Measurements from ENCODE around the gene GALNT18. TPM values are rescaled to one million over a fixed set of nuclear protein-coding genes. Genes with fewer than 3 reads are reported as not detected.
A peak's percentile ranks its signal among the peaks of the same experiment; 100 is the strongest.

GALNT18 gene
- total and polyA plus RNA-seq, 4 donors, result 2.1 to 11.0 (median 3.8) TPM

DNA sequence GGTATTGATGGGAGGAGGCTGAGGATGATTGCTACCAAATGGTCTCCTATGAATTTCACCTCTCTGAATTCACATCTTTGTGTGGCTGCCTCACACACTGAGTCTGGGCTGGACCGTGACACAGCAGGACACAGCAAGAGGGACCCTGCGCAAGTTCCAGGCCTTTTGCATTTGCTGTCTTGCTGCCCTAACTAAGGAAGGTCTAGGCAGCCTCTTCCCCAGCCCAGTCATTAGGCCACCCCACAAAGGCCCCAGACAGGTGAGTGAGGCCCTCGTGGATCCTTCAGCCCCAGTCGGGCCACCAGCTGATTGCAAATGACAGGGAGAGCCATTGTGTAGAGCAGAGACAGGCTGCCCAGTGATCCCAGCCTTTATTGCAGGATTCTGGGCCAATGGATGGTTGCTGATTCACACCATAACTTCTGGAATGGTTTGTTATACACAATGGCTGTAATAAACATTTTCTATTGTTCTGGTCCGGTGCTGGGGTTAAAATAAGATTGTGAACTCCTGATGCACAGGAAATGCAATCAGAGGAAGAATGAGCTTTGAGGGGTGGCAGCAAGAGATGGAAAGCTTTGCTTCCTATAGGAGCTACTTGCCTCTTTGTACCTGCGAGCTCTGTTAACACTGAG lies 240.2 kb downstream of the GALNT18 start:
- Histone ChIP-seq H3K27me3 (ENCODE audit: control insufficient read depth in 4 of 4, insufficient read depth in 4 of 4, low read length in 3 of 4) (no peaks in the 10 kb centered on the region), H3K4me1 (ENCODE audit: control insufficient read depth in 4 of 4, insufficient read depth in 4 of 4, low read length in 3 of 4) (peaks cover 0 to 20% (median 12%) of the 10 kb centered on the region in 4 donors), H3K27ac (ENCODE audit: low read depth in 1 of 2, low read length in 2 of 2) (no peak overlapping the region), H3K4me3 (ENCODE audit: low read depth in 1 of 3, low read length in 3 of 3) (no peak overlapping the region), H3K9me3 (ENCODE audit: control insufficient read depth in 4 of 4, low read length in 3 of 4) (no peaks in the 10 kb centered on the region), H3K36me3 (ENCODE audit: control insufficient read depth in 4 of 4, insufficient read depth in 3 of 4, low read depth in 1 of 4, low read length in 3 of 4) (peaks cover 0 to 12% (median 3%) of the 10 kb centered on the region in 4 donors), H3K9ac (ENCODE audit: low read depth in 1 of 2, low read length in 2 of 2) (no peak overlapping the region)
- TF ChIP-seq EGR1 (IDR thresholded peaks at IDR 0.05; ENCODE audit: low read depth in 2 of 2) (no peak), GABPA (IDR thresholded peaks at IDR 0.05 in 1 of 2, conservative IDR thresholded peaks at IDR 0.05 in 1 of 2) (no peak), HNF4A (conservative IDR thresholded peaks at IDR 0.05) (no peak)
- DNase-seq (ENCODE audit: low spot score), result no peak
- 88% methylated on average over 6 of the region's 6 CpGs for WGBS

DNA sequence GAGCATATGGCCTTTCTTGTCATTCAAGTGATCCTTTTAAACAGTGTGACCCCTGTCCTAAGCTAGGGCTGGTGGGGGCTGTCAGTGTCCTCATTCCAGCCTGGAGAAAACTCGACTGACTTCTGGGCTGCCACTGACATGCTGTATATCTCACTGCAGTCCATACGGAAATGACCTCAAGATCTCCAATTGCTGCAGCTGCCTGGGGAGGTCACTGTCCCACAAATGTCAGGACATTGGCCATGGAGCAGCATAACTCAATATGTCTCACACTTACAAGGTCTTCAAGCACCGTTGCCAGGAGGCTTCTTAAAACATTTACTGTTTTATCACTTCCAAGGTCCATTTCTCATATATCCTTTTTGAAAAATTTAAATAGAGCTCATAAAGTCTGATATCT lies 240.9 kb downstream of the GALNT18 start:
- TF ChIP-seq, protein P1, sequence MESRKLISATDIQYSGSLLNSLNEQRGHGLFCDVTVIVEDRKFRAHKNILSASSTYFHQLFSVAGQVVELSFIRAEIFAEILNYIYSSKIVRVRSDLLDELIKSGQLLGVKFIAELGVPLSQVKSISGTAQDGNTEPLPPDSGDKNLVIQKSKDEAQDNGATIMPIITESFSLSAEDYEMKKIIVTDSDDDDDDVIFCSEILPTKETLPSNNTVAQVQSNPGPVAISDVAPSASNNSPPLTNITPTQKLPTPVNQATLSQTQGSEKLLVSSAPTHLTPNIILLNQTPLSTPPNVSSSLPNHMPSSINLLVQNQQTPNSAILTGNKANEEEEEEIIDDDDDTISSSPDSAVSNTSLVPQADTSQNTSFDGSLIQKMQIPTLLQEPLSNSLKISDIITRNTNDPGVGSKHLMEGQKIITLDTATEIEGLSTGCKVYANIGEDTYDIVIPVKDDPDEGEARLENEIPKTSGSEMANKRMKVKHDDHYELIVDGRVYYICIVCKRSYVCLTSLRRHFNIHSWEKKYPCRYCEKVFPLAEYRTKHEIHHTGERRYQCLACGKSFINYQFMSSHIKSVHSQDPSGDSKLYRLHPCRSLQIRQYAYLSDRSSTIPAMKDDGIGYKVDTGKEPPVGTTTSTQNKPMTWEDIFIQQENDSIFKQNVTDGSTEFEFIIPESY (IDR thresholded peaks at IDR 0.05), result no peak
- peak; percentile 26 to 45 for TF ChIP-seq RXRA (IDR thresholded peaks at IDR 0.05)
- TF ChIP-seq, protein P2, sequence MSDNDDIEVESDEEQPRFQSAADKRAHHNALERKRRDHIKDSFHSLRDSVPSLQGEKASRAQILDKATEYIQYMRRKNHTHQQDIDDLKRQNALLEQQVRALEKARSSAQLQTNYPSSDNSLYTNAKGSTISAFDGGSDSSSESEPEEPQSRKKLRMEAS (IDR thresholded peaks at IDR 0.05), result no peak
- peak in 1 of 2 donors; percentile 39 for TF ChIP-seq RAD21 (IDR thresholded peaks at IDR 0.05)
- TF ChIP-seq TAF1 (conservative IDR thresholded peaks at IDR 0.05), result no peak
- TF ChIP-seq YY1 (IDR thresholded peaks at IDR 0.05), result no peak
- TF ChIP-seq, protein P3, sequence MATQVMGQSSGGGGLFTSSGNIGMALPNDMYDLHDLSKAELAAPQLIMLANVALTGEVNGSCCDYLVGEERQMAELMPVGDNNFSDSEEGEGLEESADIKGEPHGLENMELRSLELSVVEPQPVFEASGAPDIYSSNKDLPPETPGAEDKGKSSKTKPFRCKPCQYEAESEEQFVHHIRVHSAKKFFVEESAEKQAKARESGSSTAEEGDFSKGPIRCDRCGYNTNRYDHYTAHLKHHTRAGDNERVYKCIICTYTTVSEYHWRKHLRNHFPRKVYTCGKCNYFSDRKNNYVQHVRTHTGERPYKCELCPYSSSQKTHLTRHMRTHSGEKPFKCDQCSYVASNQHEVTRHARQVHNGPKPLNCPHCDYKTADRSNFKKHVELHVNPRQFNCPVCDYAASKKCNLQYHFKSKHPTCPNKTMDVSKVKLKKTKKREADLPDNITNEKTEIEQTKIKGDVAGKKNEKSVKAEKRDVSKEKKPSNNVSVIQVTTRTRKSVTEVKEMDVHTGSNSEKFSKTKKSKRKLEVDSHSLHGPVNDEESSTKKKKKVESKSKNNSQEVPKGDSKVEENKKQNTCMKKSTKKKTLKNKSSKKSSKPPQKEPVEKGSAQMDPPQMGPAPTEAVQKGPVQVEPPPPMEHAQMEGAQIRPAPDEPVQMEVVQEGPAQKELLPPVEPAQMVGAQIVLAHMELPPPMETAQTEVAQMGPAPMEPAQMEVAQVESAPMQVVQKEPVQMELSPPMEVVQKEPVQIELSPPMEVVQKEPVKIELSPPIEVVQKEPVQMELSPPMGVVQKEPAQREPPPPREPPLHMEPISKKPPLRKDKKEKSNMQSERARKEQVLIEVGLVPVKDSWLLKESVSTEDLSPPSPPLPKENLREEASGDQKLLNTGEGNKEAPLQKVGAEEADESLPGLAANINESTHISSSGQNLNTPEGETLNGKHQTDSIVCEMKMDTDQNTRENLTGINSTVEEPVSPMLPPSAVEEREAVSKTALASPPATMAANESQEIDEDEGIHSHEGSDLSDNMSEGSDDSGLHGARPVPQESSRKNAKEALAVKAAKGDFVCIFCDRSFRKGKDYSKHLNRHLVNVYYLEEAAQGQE (IDR thresholded peaks at IDR 0.05), result no peak
- TF ChIP-seq, protein P4, sequence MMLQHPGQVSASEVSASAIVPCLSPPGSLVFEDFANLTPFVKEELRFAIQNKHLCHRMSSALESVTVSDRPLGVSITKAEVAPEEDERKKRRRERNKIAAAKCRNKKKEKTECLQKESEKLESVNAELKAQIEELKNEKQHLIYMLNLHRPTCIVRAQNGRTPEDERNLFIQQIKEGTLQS (IDR thresholded peaks at IDR 0.05), result no peak
- TF ChIP-seq HNF4G (IDR thresholded peaks at IDR 0.05), result no peak
- peak; percentile 72 for TF ChIP-seq NR2F2 (IDR thresholded peaks at IDR 0.05)
- Histone ChIP-seq H3K27ac (ENCODE audit: low read depth in 1 of 2, low read length in 2 of 2) (no peak overlapping the region), H3K4me1 (ENCODE audit: control insufficient read depth in 4 of 4, insufficient read depth in 4 of 4, low read length in 3 of 4) (peaks cover 0 to 20% (median 12%) of the 10 kb centered on the region in 4 donors), H3K9me3 (ENCODE audit: control insufficient read depth in 4 of 4, low read length in 3 of 4) (no peaks in the 10 kb centered on the region), H3K4me3 (ENCODE audit: low read depth in 1 of 3, low read length in 3 of 3) (no peak overlapping the region), H3K27me3 (ENCODE audit: control insufficient read depth in 4 of 4, insufficient read depth in 4 of 4, low read length in 3 of 4) (no peaks in the 10 kb centered on the region), H3K36me3 (ENCODE audit: control insufficient read depth in 4 of 4, insufficient read depth in 3 of 4, low read depth in 1 of 4, low read length in 3 of 4) (peaks cover 0 to 14% (median 5%) of the 10 kb centered on the region in 4 donors), H3K9ac (ENCODE audit: low read depth in 1 of 2, low read length in 2 of 2) (no peak overlapping the region)
- peak; percentile 20 for DNase-seq (ENCODE audit: low spot score)
- WGBS, result 74% methylated on average over 3 of the region's 3 CpGs

Data from liver (tissue), 9 donors.